GM12864 (cell line): ENCODE measurements around the gene ADGRG3.

Experiments used
- DNase-seq: peaks from one replicate; pipeline ENCODE4 v3.0.0-alpha.2; 2011; ENCODE audit warnings: low read depth
- H3K4me3 ChIP-seq: 2 replicates; pipeline ENCODE4 v1.5.1; 2011; ENCODE audit warnings: mild to moderate bottlenecking, low read depth, low read length, control low read depth
- CTCF ChIP-seq: IDR thresholded peaks from 2 replicates; pipeline ENCODE4 v1.5.1; 2011; ENCODE audit warnings: low read depth, mild to moderate bottlenecking, moderate library complexity, low read length, control low read depth, inconsistent platforms; ENCODE audit errors: missing control alignments

ADGRG3 gene

GRCh38 chr16:57701759-57702371, 33.8 kb downstream of the ADGRG3 start:
- H3K4me3 ChIP-seq = no peak overlapping the region
- no peak for TF ChIP-seq CTCF
- no peak for DNase-seq

- no peak for TF ChIP-seq CTCF
- H3K4me3 ChIP-seq = no peak overlapping the region
- DNase-seq = no peak
These were observed 35.4 kb downstream of the ADGRG3 start for GRCh38 chr16:57703416-57704010.

GRCh38 chr16:57704011-57704904, 36.2 kb downstream of the ADGRG3 start:
- H3K4me3 ChIP-seq = no peak overlapping the region
- no peak for TF ChIP-seq CTCF
- no peak for DNase-seq

GRCh38 chr16:57704905-57705852, 37.1 kb downstream of the ADGRG3 start:
- no peak for TF ChIP-seq CTCF
- no peak for DNase-seq
- no peak overlapping the region for H3K4me3 ChIP-seq

- H3K4me3 ChIP-seq = no peak overlapping the region
- no peak for TF ChIP-seq CTCF
- no peak for DNase-seq
These were observed 38.6 kb downstream of the ADGRG3 start for GRCh38 chr16:57706717-57707116.

- no peak overlapping the region for H3K4me3 ChIP-seq
- DNase-seq = no peak
These were observed 39.2 kb downstream of the ADGRG3 start for GRCh38 chr16:57707331-57707730.

More at GRCh38 chr16:57707331-57707730, 39.2 kb downstream of the ADGRG3 start:
- TF ChIP-seq CTCF = no peak
